HG02759 (cell line): ENCODE data around the gene MYEOV.

Source experiments
- ATAC-seq: cut with Tn5 transposase; IDR thresholded peaks from one replicate; pipeline ENCODE4 v1.9.1; 2021; ENCODE audit warnings: mild to moderate bottlenecking, moderate library complexity; ENCODE audit not compliant: unreplicated experiment

The MYEOV gene

DNA sequence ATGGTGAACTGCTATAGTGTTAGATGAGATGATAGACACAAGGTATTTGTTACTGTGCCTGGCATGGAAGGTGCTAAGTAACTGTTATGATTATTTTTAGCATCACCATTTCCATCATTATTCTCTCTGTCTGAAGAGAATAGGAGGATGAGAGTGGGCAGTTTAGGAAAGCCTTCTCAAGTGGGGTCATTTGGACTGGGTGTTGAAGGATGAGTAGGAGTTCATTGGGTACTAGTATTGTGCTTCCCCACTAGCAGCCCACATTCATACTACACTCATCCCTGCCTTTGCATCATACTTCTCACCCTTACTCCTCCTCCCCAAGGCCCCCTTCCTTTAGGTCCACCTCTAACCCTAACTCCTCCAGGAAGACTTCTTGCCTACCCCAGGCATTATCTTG is 20.6 kb downstream of the MYEOV start:
- ATAC-seq = no peak

DNA sequence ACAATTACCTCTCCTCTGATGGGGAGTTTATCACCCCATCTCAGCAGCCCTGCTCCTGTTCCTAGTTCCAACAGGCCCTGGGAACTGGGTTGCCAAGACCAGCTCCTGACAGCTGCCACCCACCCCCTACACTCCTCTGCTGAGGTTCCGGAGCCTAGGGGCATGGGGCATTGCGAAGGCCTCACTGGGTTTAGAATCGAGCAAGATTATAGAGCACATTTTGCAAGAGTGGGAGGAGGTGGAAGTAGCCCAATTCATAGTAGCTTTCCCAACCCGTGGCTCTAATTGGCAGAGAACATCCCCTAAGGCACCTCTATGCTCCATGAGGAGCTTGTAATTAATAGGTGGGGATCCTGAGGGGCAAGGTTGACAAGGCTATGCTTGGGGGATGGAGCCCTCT is 23.0 kb downstream of the MYEOV start:
- no peak for ATAC-seq

DNA sequence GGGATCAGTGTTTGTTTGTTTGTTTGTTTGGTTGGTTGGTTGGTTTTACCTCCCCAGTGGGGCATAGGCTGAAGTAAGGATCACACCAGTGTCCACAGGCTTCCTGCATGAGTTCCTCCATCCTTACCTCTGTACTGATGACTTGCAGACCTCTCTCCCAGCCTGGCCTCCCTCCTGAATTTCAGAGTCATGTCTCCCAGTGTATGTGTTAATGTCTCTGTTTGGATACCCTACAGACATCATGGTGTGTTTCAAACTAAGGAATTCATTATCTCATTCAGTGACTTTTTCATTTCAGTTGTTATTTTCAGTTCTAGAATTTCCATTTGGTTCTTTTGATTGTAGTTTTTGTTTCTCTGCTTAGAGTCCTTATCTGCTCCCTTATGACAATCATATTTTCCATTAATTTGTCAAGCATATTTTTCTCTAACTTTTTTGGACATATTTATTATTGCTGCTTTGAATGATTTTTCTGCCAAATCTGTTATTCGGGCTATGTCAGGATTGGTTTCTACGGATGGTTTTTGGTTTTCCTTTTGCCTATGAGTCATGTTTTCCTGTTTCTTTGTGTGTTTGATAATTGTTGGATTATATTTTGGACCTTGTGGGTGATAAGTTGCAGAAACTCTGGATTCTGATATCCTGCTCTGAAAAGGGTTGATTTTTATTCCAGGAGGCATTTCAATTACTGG is 23.6 kb downstream of the MYEOV start:
- no peak for ATAC-seq

DNA sequence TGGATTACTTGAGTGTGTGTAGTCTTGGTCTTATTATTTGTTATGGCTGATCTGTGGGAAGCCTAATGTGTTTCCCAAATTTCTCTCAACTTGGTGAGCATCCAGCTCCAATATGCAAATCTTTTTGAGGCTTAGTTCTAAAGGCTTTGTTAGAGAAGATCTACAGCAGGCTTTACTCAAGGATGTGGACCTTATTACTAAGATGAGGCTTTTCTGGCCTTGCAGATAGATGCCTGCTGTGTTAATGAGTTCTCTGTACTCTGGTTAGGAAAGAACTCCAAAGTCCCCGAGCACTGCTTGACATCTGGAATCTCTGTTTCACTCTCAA is 24.1 kb downstream of the MYEOV start:
- no peak for ATAC-seq

DNA sequence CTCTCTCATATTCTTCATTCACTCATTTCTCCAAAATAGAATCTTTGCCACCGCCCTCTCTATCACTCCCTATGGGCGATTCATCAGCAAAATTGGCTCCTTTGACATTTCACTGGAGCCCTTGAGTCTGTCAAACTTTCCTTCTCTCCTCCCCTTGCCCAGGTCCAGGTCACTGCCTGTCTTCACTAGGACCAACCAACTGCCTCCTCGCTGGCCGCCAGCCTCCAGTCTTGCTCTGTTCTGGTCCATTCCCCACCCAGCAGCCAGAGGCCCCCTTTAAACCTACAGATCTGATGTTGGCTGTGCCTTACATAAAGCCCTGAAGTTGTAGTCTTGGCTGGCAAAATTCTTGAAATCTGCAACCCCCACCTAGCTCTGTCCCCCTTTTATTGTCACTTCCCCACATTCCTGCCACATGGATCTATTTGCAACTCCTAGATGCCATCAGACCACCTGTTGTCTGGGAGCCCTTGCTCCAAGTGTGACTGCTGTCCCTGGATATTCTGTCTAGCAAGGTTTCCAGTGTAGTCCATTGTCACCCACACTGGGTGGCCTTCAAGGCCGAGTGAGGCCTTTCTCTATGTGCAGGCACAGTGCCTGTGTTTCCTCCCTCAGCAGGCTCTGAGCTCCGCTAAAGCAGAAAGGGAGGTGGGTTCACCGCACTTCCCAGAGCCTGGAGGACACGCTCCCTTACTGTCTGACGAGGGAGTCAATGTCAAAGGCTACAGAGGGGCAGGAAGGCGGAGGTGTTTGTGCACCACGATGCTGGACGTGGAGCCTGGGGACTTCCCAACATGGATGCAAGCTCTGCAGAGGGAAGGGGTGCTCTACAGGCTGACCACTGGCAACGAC is 25.5 kb downstream of the MYEOV start:
- ATAC-seq = no peak

DNA sequence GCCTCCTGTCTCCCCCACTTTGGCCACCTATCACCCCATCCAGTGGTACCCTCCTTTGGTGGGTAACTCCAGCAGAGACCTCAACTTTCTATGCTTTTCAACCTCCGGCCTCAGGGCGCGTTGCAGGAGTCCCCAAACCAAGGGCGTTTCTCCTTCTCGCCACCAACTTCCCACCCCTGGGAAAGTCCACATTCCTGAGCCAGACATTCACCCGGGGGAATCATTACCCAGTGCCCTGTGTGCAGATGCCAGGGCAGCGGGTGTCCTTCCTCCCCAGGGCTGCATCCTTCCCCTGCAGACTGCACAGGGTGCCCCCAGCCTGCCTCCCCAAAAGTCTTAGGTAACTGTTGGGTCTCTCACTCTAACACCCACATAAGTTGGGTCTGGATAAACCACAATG is 26.4 kb downstream of the MYEOV start:
- ATAC-seq = no peak

DNA sequence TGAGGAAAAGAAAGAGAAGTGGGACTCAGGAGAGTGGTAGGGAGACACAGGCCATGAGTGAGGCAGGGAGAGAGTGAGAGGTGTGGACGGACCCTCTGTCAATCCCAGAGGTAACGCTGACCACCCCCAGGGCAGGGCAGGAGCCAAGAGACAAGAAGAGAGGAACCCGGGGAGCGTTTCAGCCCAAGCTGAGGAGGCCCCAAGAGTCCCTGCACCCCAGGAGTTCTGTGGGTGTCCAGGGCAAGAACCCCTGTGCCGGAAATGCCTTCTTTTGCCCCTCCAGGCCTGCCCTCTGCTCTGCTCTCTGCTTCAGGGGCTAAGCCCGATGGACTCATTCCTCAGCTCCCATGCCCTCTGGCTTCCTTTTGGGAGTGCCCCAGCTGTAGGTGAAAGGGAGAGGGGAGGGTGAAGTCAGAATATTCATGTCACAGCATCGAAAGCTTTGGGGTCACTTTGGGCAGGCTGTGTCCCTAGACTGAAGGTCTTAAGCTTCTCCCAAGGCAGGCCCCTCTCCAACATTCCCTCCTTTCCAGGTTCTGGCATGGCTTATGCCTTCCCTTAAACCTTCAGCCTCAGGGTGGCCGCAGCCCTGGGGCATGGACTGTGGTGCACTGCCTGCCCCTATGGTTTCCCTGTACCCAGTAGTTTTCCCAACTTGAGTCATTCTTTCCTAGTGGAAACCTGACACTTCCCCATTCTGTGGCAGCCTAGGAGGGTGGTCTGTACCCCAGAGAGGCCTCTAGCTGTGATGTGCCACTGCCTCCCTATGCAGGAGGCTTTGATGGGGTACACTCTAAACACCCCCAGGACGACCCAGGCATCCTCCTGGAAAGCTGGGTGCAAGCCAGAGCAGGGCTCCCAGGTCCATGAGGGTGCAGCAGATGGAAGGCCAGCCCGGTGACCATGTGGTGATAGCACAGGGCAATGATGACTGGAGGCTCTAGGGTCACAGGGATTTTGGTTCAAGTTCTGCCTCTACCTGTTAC is 27.1 kb downstream of the MYEOV start:
- ATAC-seq = no peak

DNA sequence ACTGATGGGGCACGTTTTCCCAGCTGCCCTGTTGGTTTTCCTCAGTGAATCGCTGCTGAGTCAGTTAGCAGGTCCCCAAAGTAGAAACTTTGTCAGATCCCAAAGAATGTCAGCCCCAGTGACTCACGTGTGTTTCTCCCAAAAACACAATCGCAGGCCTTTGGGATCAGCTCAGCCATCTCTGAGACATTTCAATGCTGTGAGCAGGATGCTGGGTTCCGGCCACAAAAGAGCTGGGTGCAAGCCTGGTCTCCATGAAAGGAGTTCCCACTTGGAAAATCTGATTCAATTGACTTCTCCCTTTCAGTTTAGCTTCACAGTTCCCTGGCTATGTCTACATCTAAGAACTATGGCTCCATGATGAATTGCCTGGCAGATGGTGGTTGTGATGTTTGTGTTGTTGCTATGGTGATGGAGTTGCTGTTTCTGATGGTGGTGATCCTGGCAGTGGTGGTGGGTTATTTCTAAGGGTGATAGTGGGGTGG is 28.0 kb downstream of the MYEOV start:
- ATAC-seq = no peak

DNA sequence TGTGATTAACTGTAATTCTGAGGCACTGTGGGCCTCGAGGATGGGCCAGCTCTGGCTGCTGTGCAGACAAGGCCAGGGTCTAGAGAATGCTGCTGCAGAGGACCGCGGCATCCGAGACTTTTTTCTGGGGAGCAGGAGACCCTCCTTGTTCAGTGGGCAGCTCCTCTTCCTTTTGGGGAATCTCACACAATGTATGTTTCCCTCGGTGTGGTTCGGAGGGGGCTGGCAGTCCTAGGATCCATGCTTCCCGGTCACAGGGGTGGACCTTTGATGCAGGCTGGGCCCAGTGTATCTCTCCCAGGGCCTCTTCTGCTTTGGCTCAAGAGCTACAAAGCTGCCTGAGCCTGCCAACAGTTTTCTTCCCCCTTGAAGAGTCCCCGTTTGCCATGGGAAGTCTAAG is 31.5 kb downstream of the MYEOV start:
- ATAC-seq = no peak

DNA sequence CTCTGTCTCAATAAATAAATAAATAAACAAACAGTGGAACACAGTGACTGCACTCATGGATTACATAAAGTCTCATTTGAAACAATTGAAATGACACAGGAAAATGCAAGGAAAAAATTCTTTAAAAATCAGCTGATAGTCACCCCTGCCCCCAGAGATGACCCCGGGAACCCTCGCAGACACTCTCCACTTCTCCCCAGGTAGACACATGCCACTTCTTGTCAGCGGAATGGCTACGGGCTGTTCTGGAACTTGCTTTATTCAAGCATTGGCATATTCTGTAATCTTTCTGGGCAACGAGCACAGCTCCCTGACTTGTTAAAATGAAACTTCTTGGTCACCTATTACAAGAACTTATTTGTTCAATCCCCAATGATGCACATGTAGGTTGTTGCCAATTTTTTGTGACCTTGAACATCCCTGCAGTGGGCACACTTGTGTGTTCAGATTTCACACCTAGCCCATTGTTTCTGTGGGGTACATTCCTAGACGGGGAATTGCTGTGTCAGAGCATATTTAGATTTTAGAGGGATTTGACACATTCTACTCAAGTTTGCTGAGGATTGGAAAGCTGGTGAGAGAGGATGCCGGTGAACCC is 32.8 kb downstream of the MYEOV start:
- ATAC-seq = no peak

DNA sequence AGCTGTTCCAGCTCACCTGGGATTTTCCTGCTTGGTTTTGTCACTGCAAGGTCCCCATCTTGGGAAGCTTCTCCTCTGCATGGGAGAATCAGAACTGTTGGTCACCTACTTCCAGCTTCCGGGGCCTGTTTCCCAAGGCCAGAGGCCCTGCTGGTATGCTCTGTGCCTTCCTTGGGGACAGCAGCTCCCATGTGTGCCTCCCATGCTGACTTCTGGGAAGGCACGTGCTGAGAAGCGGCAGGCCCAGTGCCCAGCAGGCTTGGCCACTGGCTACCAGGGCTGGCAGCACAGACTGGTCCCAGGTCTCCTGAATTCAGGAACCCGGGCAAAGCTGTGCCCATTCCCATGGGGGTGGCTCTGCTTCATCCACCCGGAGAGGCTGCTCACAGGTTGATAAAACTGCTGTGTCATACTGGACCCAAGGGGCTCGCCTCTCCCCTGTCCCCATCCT is 33.8 kb downstream of the MYEOV start:
- no peak for ATAC-seq

DNA sequence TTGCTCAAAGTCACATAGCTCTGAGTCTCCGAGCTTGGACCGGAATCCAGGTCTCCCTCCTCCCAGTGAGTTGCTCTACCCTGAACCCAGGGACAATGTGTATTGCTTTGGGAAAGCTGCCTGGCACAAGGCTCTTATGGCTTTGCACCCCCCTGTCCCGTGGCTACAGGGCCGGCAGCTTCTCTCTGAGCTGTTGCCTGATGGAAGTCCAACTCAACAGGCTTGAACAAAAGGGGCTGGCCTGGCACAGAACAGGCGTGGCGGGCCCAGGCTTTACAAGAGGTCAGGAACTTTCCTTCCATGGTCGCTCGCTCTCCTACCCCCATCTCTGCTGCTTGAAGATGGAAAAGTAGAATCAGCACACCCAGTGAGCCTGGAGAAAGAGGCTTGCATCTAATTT is 34.3 kb downstream of the MYEOV start:
- ATAC-seq = no peak

DNA sequence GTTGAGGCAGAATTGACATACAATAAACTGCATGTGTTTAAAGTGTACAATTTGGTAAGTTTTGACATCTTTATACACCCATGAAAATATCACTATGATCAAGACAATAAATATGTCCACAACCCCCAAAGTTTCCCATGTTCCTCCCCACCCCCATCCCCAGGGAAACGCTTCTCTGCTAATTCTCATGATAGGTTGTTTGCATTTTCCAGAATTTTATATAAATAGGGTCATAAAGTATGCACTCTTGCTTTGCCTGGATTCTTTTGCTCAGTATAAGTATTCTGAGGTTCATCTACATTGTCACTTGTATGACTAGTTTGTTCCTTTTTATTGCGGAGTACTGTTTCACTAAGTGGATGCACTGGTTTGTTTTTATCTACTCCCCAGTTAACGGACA is 35.6 kb downstream of the MYEOV start:
- ATAC-seq = no peak

DNA sequence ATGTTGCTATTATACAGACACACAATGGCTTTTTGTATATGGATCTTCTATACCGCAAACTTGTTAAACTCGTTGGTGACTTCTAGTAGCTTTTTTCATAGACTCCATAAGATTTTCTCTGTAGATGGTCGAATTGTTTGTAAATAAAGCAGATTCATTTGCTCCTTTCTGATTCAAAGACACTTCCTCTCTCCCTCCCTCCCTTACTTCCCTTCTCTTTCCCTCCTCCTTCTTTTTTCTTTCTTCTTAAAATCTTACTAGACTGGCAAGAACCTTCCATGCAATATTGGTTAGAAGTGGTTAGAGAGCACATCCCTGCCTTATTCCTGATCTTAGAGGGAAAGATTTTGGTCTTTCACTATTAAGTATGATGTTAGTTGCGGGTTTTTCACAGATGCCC is 36.4 kb downstream of the MYEOV start:
- no peak for ATAC-seq

DNA sequence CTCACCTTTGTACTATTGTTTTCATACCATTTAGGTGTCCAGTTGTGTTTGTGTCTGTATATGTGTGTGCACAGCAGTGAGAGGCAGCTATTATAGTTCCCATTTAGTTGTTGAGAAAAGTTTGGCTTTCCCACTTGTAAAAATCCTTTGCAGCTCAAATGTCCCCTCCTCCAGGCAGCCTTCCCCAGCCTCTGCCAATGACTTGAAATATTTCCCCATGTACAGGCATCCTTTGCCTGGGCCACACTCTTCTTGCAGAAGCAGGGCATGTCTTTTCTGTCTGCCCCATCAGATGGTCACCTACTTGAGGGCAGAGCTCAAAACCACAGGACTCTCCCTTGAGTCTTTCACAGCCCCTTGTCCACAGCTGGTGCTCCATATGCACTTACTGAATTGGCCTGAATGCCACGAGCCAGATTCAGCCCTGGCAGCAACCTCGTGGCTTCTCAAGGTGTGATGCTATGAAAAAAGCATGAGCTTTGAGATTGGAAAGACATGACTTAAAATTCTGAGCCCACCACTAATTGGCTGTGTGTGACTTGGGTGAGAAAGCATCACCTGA is 39.3 kb downstream of the MYEOV start:
- ATAC-seq = no peak

DNA sequence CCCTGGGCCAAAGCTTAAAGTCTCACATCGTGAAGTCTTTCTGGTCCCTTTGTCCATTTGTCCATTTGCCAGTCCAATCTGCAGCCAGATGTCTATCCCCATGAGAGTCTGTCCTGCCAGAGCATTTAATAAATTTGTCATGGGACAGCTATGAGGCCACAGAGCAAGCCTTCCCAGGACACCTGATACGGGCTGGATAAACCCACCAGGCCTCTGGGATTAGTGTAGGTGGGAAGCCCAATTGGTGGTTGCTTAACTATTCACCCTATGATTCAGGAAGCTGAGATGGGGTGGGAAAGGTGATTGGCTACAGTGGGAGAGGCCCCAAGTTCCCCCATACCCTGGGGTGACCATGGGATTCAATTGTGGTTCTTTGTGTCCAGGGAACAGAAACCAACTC is 39.9 kb downstream of the MYEOV start:
- ATAC-seq = no peak

DNA sequence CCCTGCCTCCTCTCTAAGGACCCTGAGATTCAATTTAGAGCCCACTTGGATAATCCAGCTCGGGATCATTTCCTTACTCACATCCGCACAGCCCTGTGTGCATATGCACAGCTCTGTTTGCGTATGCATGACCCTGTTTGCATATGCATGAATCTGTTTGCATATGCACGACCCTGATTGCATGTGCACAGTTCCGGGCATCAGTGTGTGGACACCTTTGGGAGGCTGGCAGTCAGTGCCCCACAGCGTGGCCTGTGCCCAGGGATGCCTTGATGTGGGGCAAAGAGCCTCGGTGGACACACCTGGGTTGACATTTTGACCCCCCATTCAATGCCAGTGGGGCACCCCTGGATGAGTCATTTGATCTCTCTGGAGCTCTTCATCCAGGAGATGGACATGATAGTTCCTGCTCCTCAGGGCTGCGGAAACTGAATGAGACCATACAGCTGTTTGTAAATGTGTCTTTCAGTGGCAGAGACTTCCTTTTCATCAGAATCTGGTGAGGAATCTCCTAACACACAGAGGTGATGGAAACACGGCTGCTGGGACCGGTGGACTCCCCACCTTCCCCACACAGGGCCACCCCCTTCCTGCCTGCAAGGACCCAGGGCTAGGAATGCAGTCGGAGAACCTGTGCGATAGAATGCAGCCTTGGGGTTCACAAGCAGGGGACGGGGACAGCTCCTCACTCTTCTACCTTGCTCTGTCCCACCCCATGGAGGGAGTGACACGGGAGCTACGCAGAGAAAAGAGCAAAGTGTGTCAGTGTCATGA is 41.2 kb downstream of the MYEOV start:
- no peak for ATAC-seq

DNA sequence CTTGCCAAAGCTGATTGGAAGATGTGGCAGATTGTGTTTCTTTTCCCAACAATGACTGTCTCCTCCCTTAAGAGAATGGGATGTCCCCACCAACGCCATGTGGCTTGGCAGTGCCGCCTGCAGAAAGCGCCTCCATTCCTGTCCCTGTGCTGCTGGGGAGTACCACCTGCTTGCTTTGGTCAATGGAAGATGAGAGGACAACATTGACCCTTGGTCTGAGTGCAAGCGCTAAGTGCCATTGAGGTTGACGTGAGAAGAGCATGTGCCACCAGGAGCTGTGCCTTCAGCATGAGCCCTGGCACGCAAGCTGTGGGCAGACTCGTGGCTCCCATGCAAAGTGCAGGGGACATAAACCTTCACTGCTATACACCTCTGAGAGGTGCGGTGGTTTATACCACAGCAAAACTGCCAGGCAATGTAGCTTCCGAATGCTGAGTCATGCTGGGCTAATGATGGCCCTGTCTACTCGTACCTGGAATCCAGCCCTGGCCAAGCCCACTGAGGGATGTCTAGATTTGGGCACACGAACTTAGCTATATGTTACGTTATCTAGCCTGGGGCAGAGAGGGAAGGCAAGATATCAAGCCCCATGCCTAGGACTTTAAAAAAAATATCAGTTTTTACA is 41.9 kb downstream of the MYEOV start:
- no peak for ATAC-seq

DNA sequence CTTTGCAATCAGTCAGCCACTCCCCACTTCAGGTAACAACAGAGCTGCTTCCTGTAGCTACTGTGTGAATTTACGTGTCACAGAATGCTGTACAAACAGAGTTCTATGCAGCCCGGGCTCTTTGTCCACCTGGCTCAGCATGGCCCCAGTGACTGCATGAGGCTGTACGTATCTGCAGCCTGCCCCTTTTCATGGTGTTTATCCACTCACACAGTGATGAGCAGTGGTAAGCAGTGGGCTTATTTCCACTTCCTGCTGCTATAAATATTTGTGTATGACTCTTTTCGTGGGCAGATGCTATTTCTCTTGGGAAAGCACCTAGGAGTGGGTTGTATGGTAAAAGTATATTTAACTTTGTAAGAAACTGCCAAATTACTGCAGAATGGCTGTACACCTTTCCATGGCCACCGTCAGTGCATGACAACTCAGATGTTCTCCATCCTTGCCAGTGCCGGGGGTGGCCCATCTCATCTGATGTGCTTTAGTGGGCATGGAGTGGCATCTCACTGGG is 43.3 kb downstream of the MYEOV start:
- peak; percentile 67 for ATAC-seq
